ENCODE results near the gene MYOCOS. TPM values are rescaled to one million over a fixed set of nuclear protein-coding genes. Genes with fewer than 3 reads are reported as not detected.

The MYOCOS gene
- total and polyA plus RNA-seq, 2 donors (not counting 3 experiments of a cell fraction or from before 2014, with no cell fraction given) = not detected

- intact Hi-C loops (cut with micrococcal nuclease) = no loop called here
These were observed 6.2 kb downstream of the MYOCOS start for GRCh38 chr1:171628225-171628624.

More at GRCh38 chr1:171628225-171628624, 6.2 kb downstream of the MYOCOS start:
- H3K27ac ChIP-seq (ENCODE audit: insufficient read depth, low read depth, low read length) = no peak overlapping the region
- BruUV-seq (replicated peaks) = no TSS peak
- H3K27me3 ChIP-seq (ENCODE audit: control insufficient read depth in 2 of 2, insufficient read depth in 2 of 2, low read length in 2 of 2) = peaks cover 4 to 5% of the 10 kb centered on the region in 2 experiments
- no peak overlapping the region for H3K4me2 ChIP-seq (ENCODE audit: insufficient read depth, low read length)
- no peaks in the 10 kb centered on the region for H3K9me3 ChIP-seq (replicated peaks; ENCODE audit: control insufficient read depth, insufficient read depth, low read length)
- H3K79me2 ChIP-seq (ENCODE audit: control insufficient read depth, insufficient read depth, low read length) = no peaks in the 10 kb centered on the region
- H3K36me3 ChIP-seq (ENCODE audit: control insufficient read depth in 2 of 2, extremely low read depth in 1 of 2, insufficient read depth in 2 of 2, low read length in 2 of 2) = no peaks in the 10 kb centered on the region
- ChIA-PET CTCF (no interaction called here), POLR2A (no interaction called here)
- H3K9ac ChIP-seq (replicated peaks; ENCODE audit: extremely low read depth, insufficient read depth, low read length) = no peak overlapping the region
- TF ChIP-seq JUN (IDR thresholded peaks at IDR 0.05; ENCODE audit: borderline replicate concordance, insufficient read depth, insufficient read length, low read depth) = no peak
- no peak for TF ChIP-seq CTCF (IDR thresholded peaks at IDR 0.05; ENCODE audit: extremely low read depth in 1 of 2, insufficient read depth in 1 of 2, low read depth in 1 of 2, low read length in 2 of 2)
- TF ChIP-seq, protein P1, sequence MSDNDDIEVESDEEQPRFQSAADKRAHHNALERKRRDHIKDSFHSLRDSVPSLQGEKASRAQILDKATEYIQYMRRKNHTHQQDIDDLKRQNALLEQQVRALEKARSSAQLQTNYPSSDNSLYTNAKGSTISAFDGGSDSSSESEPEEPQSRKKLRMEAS (IDR thresholded peaks at IDR 0.05; ENCODE audit: insufficient read depth, insufficient read length) = no peak
- no peak for TF ChIP-seq POLR2A (IDR thresholded peaks at IDR 0.05; ENCODE audit: low read depth, low read length)
- no peak for TF ChIP-seq FOS (IDR thresholded peaks at IDR 0.05; ENCODE audit: borderline replicate concordance, insufficient read depth, low read length)
- TF ChIP-seq MYC (IDR thresholded peaks at IDR 0.05; ENCODE audit: low read depth, low read length) = no peak
- no peak for TF ChIP-seq EZH2 (IDR thresholded peaks at IDR 0.05; ENCODE audit: borderline replicate concordance, low read depth, low read length, severe bottlenecking)
- TF ChIP-seq GATA2 (IDR thresholded peaks at IDR 0.05; ENCODE audit: insufficient read depth, insufficient read length, low read depth, low read length) = no peak
- no peak for TF ChIP-seq POLR2AphosphoS5 (IDR thresholded peaks at IDR 0.05; ENCODE audit: insufficient read depth, low read depth, low read length)
- H2AFZ ChIP-seq (ENCODE audit: low read depth, low read length) = no peak overlapping the region
- no peaks in the 10 kb centered on the region for H3K4me1 ChIP-seq (ENCODE audit: control insufficient read depth, extremely low read depth, insufficient read depth, low read length)
- no peak for DNase-seq (ENCODE audit: low read depth, low spot score)
- H3K9me1 ChIP-seq (replicated peaks; ENCODE audit: control insufficient read depth, extremely low read depth, insufficient read depth, low read length) = no peaks in the 10 kb centered on the region
- no peak for FAIRE-seq
- no peaks in the 10 kb centered on the region for H4K20me1 ChIP-seq (replicated peaks; ENCODE audit: control insufficient read depth, extremely low read depth, insufficient read depth, low read length)
- dilution Hi-C loops (cut with MboI; ENCODE audit: extremely low pct_ligation_motif_present, low sequenced_read_pairs) = loop anchor here (25.0 kb wide), 1 partner anchor 359 kb away; no protein-coding TSS in a partner anchor
- no peak overlapping the region for H3K4me3 ChIP-seq (replicated peaks in 1 of 3; ENCODE audit: insufficient read depth in 1 of 3, low read depth in 1 of 3, low read length in 3 of 3)
